ENCODE results near the gene PLCL2.
A peak's percentile ranks its signal among the peaks of the same experiment; 100 is the strongest.

PLCL2 gene

DNA sequence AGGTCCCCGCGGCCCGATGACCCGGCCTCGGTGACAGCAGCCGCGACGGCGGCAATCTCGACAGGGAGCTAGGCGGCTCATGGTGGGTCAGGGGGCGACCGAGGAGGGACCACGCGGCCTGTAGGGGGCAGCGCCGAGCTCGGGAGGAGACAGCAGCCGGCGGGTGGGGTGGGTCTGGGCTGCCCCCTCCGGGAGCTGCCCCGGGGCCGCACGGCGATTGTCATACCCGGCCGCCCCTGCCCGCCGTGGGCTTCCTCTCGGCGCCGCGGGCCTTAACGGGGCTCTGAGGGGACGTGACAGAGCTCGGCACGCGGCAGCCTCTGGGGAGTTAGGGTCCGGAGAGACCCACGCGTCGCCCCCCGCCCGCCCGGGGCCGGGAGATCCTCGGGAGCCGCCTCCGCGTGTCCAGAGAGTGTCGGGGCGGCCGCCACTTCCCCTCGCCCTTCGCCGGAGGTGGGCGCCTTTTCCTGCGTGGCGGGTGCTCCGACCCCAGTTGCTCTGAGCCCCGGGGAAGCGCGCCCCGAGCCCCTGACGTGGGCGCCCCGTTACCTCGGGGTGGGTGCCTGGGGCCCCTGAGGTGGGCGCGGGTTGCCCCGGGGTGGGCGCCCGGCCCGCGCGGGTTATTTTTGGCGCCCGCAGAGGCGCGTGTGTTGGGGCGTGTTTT, 539 bp upstream of the PLCL2 start:
- Histone ChIP-seq H3K36me3 (ENCODE audit: insufficient read depth, low read length) (no peaks in the 10 kb centered on the region), H3K27me3 (ENCODE audit: control insufficient read depth, insufficient read depth, low read length) (peaks cover 17% of the 10 kb centered on the region), H3K9me3 (replicated peaks; ENCODE audit: low read length) (no peaks in the 10 kb centered on the region), H3K4me3 (ENCODE audit: low read length) (peak overlapping the region; percentile 85), H3K4me2 (ENCODE audit: low read length) (peak overlapping the region; percentile 99), H3K4me1 (ENCODE audit: control insufficient read depth, insufficient read depth, low read length) (peaks cover 6% of the 10 kb centered on the region), H3K9ac (ENCODE audit: low read depth, low read length) (peak overlapping the region; percentile 70)

DNA sequence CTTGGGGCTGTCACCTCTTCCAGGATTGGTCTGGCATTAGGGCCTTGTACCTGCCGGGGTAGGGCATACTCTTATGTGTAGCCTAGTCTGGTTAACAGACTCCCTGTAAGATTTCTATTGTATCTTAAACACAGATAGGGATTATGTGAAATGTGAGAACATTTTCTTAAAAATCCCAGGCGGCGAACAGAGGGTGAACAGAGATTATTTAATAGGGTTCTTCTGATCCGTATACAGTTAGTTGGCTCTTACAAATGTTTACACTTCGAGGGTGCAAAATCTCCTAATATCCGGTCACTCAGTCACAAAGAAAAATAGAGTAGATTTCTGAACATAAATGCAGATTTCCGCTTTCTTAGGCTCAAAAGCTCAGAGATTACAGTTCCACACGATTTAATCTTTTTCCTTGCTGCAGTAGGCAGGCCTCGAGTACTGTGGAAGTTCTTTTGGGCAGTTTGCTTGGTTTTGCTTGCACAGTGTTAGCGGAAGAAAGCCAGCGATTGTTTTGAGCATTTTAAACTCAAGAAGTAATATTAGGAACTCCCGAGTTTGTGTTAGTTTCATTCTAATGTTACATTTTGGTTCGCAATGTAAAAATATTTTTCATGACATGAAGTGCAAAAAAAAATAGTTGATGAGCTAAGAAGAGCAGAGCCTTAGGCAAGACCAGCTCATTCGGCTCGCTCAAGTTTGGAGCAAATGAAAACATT, 993 bp downstream of the PLCL2 start:
- Histone ChIP-seq H3K36me3 (ENCODE audit: insufficient read depth, low read length) (no peaks in the 10 kb centered on the region), H3K4me2 (ENCODE audit: low read length) (peak overlapping the region; percentile 99), H3K9me3 (replicated peaks; ENCODE audit: low read length) (no peaks in the 10 kb centered on the region), H3K27me3 (ENCODE audit: control insufficient read depth, insufficient read depth, low read length) (peaks cover 6% of the 10 kb centered on the region), H3K4me3 (ENCODE audit: low read length) (peak overlapping the region; percentile 85), H3K9ac (ENCODE audit: low read depth, low read length) (peak overlapping the region; percentile 70), H3K4me1 (ENCODE audit: control insufficient read depth, insufficient read depth, low read length) (peaks cover 6% of the 10 kb centered on the region)

DNA sequence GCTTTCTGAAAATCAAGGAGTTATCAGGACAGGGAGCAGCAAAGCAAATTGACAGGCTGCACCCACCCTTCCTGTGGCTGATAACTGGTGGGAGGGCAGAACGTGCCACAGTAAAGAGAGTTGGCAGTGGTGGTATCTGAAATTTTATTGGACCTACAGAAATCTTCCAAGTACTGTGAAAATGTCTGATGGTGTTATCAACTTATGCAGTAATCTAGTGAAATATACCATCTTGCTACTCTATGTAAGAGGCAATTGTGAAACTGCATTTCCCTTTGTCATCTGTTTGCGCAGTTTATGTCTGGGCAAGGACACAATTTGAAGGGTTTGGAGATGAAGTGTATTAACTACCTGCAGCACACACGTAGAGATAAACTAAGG, 1.5 kb downstream of the PLCL2 start:
- peaks cover 4% of the 10 kb centered on the region for H3K27me3 ChIP-seq (ENCODE audit: control insufficient read depth, insufficient read depth, low read length)
- no peaks in the 10 kb centered on the region for H3K9me3 ChIP-seq (replicated peaks; ENCODE audit: low read length)
- H3K4me2 ChIP-seq (ENCODE audit: low read length) = peak overlapping the region; percentile 99
- H3K36me3 ChIP-seq (ENCODE audit: insufficient read depth, low read length) = no peaks in the 10 kb centered on the region
- peak overlapping the region; percentile 70 for H3K9ac ChIP-seq (ENCODE audit: low read depth, low read length)
- H3K4me1 ChIP-seq (ENCODE audit: control insufficient read depth, insufficient read depth, low read length) = peaks cover 6% of the 10 kb centered on the region
- peak overlapping the region; percentile 85 for H3K4me3 ChIP-seq (ENCODE audit: low read length)

DNA sequence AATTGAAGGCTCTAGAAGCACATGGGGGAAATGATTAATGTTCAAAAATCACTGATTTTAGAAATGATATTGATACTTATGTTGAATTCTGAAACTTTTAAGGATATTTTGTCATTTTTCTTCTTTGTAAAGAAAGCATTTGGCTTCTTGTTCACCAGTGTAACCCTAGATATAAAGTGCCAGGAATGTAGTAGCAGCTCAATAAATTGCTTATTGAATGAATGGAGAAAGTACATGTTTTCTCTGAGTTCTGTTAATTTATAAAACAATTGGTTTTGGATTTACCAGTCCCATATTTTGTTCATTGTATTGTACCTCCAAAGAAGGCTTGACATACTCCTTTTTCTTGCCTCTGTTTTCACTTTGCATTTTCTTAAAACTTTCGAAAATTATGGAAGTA, 2.4 kb downstream of the PLCL2 start:
- peaks cover 6% of the 10 kb centered on the region for H3K4me1 ChIP-seq (ENCODE audit: control insufficient read depth, insufficient read depth, low read length)
- no peak overlapping the region for H3K4me2 ChIP-seq (ENCODE audit: low read length)
- H3K27me3 ChIP-seq (ENCODE audit: control insufficient read depth, insufficient read depth, low read length) = peaks cover 4% of the 10 kb centered on the region
- no peaks in the 10 kb centered on the region for H3K36me3 ChIP-seq (ENCODE audit: insufficient read depth, low read length)
- H3K9ac ChIP-seq (ENCODE audit: low read depth, low read length) = no peak overlapping the region
- no peak overlapping the region for H3K4me3 ChIP-seq (ENCODE audit: low read length)
- H3K9me3 ChIP-seq (replicated peaks; ENCODE audit: low read length) = no peaks in the 10 kb centered on the region

DNA sequence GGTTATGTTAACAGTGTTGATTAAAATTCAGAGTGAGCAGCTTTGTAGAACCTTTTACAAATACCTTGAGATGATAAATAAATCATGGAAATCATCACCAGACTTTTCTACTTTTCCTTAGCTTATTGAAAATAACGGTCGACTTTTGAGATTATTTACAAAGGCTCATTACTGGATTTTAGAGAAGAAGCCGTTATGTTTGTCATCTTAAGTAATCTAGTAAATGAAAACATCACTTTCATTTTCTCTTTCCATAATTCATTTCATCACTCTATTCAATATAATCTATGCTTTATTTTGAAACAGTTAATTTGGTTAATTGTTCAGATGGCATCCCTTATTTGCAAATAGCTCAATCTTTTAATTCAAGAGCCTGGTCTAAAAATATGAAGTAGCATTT, 3.6 kb downstream of the PLCL2 start:
- Histone ChIP-seq H3K36me3 (ENCODE audit: insufficient read depth, low read length) (no peaks in the 10 kb centered on the region), H3K4me1 (ENCODE audit: control insufficient read depth, insufficient read depth, low read length) (peaks cover 6% of the 10 kb centered on the region), H3K9me3 (replicated peaks; ENCODE audit: low read length) (no peaks in the 10 kb centered on the region), H3K4me3 (ENCODE audit: low read length) (no peak overlapping the region), H3K9ac (ENCODE audit: low read depth, low read length) (no peak overlapping the region), H3K4me2 (ENCODE audit: low read length) (peak overlapping the region; percentile 45), H3K27me3 (ENCODE audit: control insufficient read depth, insufficient read depth, low read length) (peaks cover 4% of the 10 kb centered on the region)

DNA sequence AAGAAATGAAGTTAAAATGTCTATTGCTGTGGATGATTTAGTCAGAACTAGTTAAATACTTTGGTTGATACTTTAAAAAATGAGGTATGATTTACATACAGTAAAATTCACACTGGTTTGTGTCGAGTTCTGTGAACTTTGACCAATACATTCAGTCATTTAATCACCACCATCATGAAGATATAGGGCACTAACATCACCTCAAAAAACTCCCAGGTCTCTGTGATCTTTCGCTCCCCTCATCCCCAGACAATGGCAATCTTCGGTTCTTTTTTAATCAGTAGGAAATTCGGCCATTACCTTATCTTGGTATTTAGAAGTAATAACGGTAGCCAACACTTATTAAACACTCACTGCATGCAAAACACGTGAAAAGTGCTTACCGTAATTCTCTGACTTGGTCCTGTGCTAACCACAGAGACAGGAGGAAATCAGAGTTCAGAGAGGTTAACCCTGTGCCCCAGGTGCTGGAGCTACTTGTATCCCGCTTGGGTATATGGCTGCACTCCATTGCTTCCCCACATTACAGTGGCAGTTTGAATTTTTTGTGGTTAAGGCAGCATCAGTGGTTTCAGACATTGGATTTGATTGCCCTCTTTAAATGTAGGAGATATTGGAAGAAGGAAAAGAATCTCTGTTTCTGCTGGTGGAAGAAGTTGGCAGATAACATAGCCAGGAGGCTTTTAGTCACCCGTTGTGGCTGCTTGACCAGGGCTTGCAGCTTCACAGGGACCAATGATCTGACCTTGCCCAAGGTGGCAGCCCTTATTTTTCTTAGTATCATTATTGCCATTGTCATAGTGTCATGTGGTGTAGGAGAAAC, 4.2 kb downstream of the PLCL2 start:
- Histone ChIP-seq H3K9ac (ENCODE audit: low read depth, low read length) (no peak overlapping the region), H3K4me3 (ENCODE audit: low read length) (no peak overlapping the region), H3K27me3 (ENCODE audit: control insufficient read depth, insufficient read depth, low read length) (peaks cover 4% of the 10 kb centered on the region), H3K9me3 (replicated peaks; ENCODE audit: low read length) (no peaks in the 10 kb centered on the region), H3K4me2 (ENCODE audit: low read length) (peak overlapping the region; percentile 45), H3K4me1 (ENCODE audit: control insufficient read depth, insufficient read depth, low read length) (peaks cover 6% of the 10 kb centered on the region), H3K36me3 (ENCODE audit: insufficient read depth, low read length) (no peaks in the 10 kb centered on the region)

DNA sequence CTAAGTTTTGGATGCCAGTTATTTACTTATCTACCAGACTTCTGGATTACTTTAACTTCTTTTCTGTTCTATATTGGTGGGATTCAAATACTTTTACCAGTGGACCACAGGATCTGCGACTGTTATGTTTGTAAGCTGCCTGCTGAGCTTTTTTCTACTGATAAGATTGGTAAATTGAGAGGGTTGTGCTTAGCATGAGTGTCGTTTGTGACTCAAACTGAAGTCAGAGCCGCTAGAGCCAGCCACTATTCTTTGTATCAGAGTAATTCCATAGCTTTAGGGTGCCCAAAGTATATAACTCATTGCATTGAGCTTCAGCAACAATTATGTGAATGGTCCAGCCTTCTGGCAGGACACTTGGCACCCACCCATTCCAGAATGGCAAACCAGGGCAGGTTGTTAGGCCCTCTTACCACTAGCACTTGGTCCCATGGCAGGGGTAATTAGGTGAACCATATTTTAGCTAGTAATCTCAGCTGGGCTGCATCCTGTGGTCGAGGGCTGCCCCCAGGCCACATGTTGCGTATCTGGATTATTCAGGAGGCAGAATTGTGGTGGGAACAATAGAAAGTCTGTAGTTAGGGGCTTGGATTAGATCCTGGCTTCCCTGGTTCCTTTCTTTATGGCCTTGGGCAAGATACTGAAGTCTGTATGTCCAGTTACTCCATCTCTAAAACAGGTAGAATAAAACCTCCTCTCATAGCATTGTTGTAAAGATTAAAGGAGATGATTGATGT, 6.0 kb downstream of the PLCL2 start:
- Histone ChIP-seq H3K4me1 (ENCODE audit: control insufficient read depth, insufficient read depth, low read length) (no peaks in the 10 kb centered on the region), H3K9ac (ENCODE audit: low read depth, low read length) (no peak overlapping the region)

DNA sequence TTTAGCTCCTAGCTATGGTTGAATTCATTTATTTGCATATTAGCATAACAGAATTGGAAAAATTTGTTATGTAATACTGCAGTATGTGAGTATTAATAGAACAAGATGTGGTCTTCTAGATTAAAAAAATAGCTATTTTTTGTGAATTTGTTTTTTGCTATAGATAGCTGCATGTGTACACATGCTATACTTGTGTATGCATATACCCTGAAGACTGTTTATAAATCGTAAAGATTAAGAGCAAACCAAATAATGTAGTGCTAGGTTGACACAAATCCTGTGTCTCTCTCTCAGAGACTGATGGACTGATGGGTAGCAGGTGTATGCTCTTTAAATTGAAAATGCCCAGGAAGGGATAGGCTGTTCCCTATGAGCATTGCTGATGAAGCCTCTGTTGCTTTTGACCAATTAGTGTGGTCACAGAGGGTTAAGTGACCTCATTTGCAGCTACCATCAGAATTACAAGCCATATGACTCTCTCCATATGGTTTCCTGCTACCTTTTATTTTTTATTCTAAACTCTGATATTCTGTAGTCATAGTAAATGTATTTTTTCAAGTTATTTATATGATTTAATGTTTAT, 9.0 kb downstream of the PLCL2 start:
- H3K4me1 ChIP-seq (ENCODE audit: control insufficient read depth, insufficient read depth, low read length) = peaks cover 10% of the 10 kb centered on the region
- no peaks in the 10 kb centered on the region for H3K36me3 ChIP-seq (ENCODE audit: insufficient read depth, low read length)
- no peak overlapping the region for H3K4me3 ChIP-seq (ENCODE audit: low read length)
- no peaks in the 10 kb centered on the region for H3K27me3 ChIP-seq (ENCODE audit: control insufficient read depth, insufficient read depth, low read length)
- H3K4me2 ChIP-seq (ENCODE audit: low read length) = no peak overlapping the region
- H3K9ac ChIP-seq (ENCODE audit: low read depth, low read length) = no peak overlapping the region
- H3K9me3 ChIP-seq (replicated peaks; ENCODE audit: low read length) = no peaks in the 10 kb centered on the region

More for the DNA sequence above, 6.0 kb downstream of the PLCL2 start:
- Histone ChIP-seq H3K4me3 (ENCODE audit: low read length) (no peak overlapping the region), H3K9me3 (replicated peaks; ENCODE audit: low read length) (no peaks in the 10 kb centered on the region), H3K36me3 (ENCODE audit: insufficient read depth, low read length) (no peaks in the 10 kb centered on the region), H3K27me3 (ENCODE audit: control insufficient read depth, insufficient read depth, low read length) (peaks cover 4% of the 10 kb centered on the region), H3K4me2 (ENCODE audit: low read length) (no peak overlapping the region)

DNA sequence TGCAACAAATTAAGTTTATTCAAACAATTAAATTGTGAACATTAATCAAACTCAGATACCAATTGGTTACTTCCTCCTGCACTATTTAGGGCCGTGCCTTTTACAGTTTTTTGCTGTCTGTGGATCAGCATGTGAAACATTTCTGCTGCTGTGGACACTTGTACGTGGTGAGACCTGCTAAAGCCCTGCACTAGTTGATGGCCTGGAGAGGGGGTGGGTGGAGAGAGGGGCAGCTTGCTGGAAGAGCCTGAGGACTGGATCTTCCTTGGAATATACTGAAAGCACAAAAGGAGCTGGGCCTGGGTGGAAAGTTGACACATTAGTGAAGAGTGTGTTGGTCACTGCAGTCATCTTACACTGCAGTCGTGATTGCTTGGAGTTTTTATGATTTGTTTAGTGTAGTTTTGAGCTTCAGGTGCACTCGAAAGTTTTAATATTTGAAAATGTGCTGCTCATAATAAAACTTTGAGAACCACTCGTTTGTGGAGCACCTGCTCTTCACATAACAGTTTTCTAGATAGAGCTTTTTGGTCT, 11.4 kb downstream of the PLCL2 start:
- H3K27me3 ChIP-seq (ENCODE audit: control insufficient read depth, insufficient read depth, low read length) = peaks cover 8% of the 10 kb centered on the region
- no peaks in the 10 kb centered on the region for H3K9me3 ChIP-seq (replicated peaks; ENCODE audit: low read length)
- H3K36me3 ChIP-seq (ENCODE audit: insufficient read depth, low read length) = no peaks in the 10 kb centered on the region
- H3K4me1 ChIP-seq (ENCODE audit: control insufficient read depth, insufficient read depth, low read length) = peaks cover 10% of the 10 kb centered on the region
- no peak overlapping the region for H3K4me3 ChIP-seq (ENCODE audit: low read length)
- H3K4me2 ChIP-seq (ENCODE audit: low read length) = no peak overlapping the region
- H3K9ac ChIP-seq (ENCODE audit: low read depth, low read length) = no peak overlapping the region

DNA sequence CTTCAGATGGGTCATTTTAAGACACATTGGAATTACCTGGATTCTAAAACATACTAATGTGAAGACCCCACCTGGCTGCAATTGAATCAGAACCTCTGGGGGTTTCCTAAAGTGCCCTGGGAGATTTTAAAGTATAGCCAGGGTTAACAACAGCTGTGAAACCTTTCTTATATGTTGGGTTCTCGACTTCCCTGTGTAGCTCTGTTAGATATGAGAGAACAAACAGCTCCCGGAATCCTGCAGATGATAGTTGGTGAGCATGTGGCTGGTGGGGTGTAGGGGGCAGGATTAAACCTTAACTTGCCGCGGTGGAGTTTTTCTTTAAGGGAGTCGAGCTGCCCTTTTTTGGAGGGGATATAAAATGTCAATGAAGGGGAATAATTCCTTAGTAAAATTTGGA, 12.1 kb downstream of the PLCL2 start:
- no peak overlapping the region for H3K4me3 ChIP-seq (ENCODE audit: low read length)
- no peak overlapping the region for H3K9ac ChIP-seq (ENCODE audit: low read depth, low read length)
- peaks cover 10% of the 10 kb centered on the region for H3K4me1 ChIP-seq (ENCODE audit: control insufficient read depth, insufficient read depth, low read length)
- no peaks in the 10 kb centered on the region for H3K9me3 ChIP-seq (replicated peaks; ENCODE audit: low read length)
- peaks cover 13% of the 10 kb centered on the region for H3K27me3 ChIP-seq (ENCODE audit: control insufficient read depth, insufficient read depth, low read length)
- H3K4me2 ChIP-seq (ENCODE audit: low read length) = no peak overlapping the region
- H3K36me3 ChIP-seq (ENCODE audit: insufficient read depth, low read length) = no peaks in the 10 kb centered on the region
